GM12872 (cell line): Measurements from ENCODE around the gene PDCD6IP.

ENCODE experiments used
- TF ChIP-seq, protein P1 (sequence below): IDR thresholded peaks from 3 replicates; pipeline ENCODE4 v1.5.1; 2011; ENCODE audit warnings: low read depth, mild to moderate bottlenecking, low read length, moderate library complexity; ENCODE audit not compliant: insufficient read depth

Gene PDCD6IP

GRCh38 chr3:33914212-33914611, 115.8 kb downstream of the PDCD6IP start:
- TF ChIP-seq, protein P1, sequence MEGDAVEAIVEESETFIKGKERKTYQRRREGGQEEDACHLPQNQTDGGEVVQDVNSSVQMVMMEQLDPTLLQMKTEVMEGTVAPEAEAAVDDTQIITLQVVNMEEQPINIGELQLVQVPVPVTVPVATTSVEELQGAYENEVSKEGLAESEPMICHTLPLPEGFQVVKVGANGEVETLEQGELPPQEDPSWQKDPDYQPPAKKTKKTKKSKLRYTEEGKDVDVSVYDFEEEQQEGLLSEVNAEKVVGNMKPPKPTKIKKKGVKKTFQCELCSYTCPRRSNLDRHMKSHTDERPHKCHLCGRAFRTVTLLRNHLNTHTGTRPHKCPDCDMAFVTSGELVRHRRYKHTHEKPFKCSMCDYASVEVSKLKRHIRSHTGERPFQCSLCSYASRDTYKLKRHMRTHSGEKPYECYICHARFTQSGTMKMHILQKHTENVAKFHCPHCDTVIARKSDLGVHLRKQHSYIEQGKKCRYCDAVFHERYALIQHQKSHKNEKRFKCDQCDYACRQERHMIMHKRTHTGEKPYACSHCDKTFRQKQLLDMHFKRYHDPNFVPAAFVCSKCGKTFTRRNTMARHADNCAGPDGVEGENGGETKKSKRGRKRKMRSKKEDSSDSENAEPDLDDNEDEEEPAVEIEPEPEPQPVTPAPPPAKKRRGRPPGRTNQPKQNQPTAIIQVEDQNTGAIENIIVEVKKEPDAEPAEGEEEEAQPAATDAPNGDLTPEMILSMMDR = no peak

DNA sequence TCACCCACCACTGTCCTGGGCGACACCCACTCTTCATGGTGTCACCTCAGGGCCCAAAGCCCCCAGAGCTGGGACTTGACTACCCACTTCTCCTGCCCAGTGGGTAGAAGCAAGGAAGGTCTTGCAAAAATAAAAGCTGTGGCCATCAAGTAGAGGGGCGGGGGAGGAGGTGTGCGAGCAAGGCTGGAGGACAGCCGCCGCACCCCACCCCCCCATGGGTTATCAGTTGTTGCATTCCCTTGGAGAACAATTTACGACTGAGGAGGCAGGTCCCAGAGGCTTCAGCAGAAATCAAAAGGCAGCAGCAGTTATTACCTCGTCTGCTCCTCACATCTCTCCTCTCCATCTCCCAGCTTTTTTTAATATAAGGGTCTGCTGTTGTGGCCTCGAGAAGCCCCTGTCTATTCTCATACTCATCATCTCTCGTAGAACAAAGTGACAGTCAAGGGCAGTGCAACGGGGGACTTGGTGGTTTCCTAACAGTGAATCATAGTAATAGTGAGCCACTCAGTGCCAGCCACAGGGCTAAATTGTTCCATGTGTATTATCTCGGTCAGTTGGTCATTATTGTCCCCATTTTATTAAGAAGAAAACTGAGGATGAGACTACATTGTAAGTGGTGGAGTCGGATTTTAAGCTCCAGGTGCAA, 116.4 kb downstream of the PDCD6IP start:
- TF ChIP-seq, protein P1 = no peak

DNA sequence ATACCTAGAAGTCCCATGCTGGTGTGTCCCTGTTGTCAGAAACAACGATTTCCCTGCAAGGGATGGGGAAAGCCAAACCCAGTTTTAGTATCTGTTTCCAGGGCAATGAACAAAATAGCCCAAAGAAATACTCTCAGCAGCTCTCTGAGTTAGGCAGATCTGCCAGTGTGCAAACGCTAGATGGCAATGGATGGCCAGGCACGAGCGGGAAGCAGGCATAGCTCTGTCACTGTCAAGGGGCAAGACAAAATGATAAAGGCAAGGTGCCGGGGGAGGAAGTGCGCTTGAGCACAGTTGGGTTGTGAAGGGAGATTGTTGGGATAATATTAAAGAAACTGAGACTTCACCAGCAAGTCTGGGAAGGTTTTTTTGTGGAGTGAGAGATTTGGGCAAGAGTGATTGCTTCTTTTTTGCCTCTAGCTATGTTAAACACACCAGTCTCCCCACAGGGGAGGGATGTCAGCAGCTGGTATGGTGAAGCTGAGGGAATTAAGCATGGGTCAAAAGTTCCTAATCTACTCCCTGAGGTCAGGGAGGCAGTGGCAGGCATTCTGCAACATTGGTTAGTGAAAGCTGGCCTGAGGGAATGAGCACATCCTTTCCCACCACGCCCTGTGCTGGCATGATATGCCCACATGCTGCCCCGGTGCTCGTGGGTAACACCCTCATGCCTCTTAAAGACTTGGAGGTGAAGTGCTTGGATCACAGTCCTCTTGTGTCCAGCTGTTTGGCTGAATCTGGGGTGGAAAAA, 117.5 kb downstream of the PDCD6IP start:
- TF ChIP-seq, protein P1 = peak; percentile 66

- TF ChIP-seq, protein P1 = no peak
Measured at GRCh38 chr3:33918126-33918756, 119.8 kb downstream of the PDCD6IP start.
